PC-9 (cell line): ENCODE data around the gene ATXN7. TPM values are rescaled to one million over a fixed set of nuclear protein-coding genes. Genes with fewer than 3 reads are reported as not detected.

ENCODE experiments used
- BruUV-seq: library from RNA; stranded (reverse); fragments of 400-500 nt; replicated peaks from 2 replicates; lab custom pipeline; 2021; lab: Mats Ljungman, UMichigan
- CTCF ChIA-PET: fragments of 300-600 bp; sonication (Branson Sonifier 250); formaldehyde crosslinking; loops from one replicate; lab custom pipeline; 2022; ENCODE audit warnings: antibody characterized with exemption; lab: Charles Lee
- POLR2A ChIA-PET: fragments of 300-600 bp; sonication (Branson Sonifier 250); formaldehyde crosslinking; loops from one replicate; lab custom pipeline; 2022; ENCODE audit warnings: antibody characterized with exemption; ENCODE audit not compliant: unreplicated experiment; lab: Charles Lee
- DNase-seq, 2 experiments: peaks; one replicate each; pipeline versions ENCODE4 v3.0.0 to v3.0.0-alpha.2; 2015 to 2022; ENCODE audit warnings: mixed read lengths in 1 of 2
- H2AFZ ChIP-seq: fragments of 200-600 bp; sonication (generic); 2 replicates; pipeline ENCODE4 v1.8.1; 2017; ENCODE audit warnings: antibody characterized with exemption
- H3F3A ChIP-seq: fragments of 200-600 bp; sonication (generic); 2 replicates; pipeline ENCODE4 v1.8.1; 2017; ENCODE audit warnings: antibody characterized with exemption, mild to moderate bottlenecking, low read depth; ENCODE audit not compliant: insufficient read depth
- H3K27ac ChIP-seq: fragments of 200-600 bp; sonication (generic); 2 replicates; pipeline ENCODE4 v1.6.1; 2016; ENCODE audit warnings: mixed run types
- H3K27me3 ChIP-seq: fragments of 200-600 bp; sonication (generic); 2 replicates; pipeline ENCODE4 v1.6.1; 2016; ENCODE audit warnings: low read depth, mixed run types; ENCODE audit not compliant: insufficient read depth
- H3K36me3 ChIP-seq: fragments of 200-600 bp; sonication (generic); 2 replicates; pipeline ENCODE4 v1.6.1; 2016; ENCODE audit warnings: low read depth, mixed run types
- H3K4me1 ChIP-seq: fragments of 200-600 bp; sonication (generic); replicated peaks from 2 replicates; pipeline ENCODE4 v1.6.1; 2016; ENCODE audit warnings: mixed run types; ENCODE audit not compliant: insufficient read depth
- H3K4me2 ChIP-seq: fragments of 200-600 bp; sonication (generic); 2 replicates; pipeline ENCODE4 v1.6.1; 2017; ENCODE audit warnings: mixed run types
- H3K4me3 ChIP-seq: fragments of 200-600 bp; sonication (generic); 2 replicates; pipeline ENCODE4 v1.6.1; 2016; ENCODE audit warnings: mixed run types
- H3K79me2 ChIP-seq: fragments of 200-600 bp; sonication (generic); 2 replicates; pipeline ENCODE4 v1.6.1; 2017; ENCODE audit warnings: low read depth, mixed run types
- H3K9me2 ChIP-seq: fragments of 200-600 bp; sonication (generic); 2 replicates; pipeline ENCODE4 v1.8.1; 2017; ENCODE audit warnings: mild to moderate bottlenecking; ENCODE audit not compliant: insufficient read depth
- H3K9me3 ChIP-seq: fragments of 200-600 bp; sonication (generic); 2 replicates; pipeline ENCODE4 v1.8.1; 2016; ENCODE audit warnings: low read depth; ENCODE audit not compliant: insufficient read depth
- H4K20me1 ChIP-seq: fragments of 200-600 bp; sonication (generic); 2 replicates; pipeline ENCODE4 v1.8.1; 2017; ENCODE audit not compliant: insufficient read depth
- EZH2 ChIP-seq: fragments of 200-600 bp; sonication (generic); IDR thresholded peaks from 2 replicates; pipeline ENCODE4 v1.8.0; 2017; ENCODE audit warnings: antibody characterized with exemption, low read depth
- intact Hi-C: fragments of 100-400 bp; cut with micrococcal nuclease; formaldehyde crosslinking; loops from one replicate; pipeline ENCODE4 v1.10.0; 2022; ENCODE audit not compliant: unreplicated experiment
- total RNA-seq: library from RNA; stranded (reverse); gene quantifications from 2 replicates; pipeline ENCODE4 v1.2.3, GENCODE V29; 2021
- TF ChIP-seq, protein P1 (sequence below): fragments of 200-600 bp; sonication (generic); conservative IDR thresholded peaks from 2 replicates; pipeline ENCODE4 v1.6.1; 2017; ENCODE audit warnings: mixed run types, antibody characterized with exemption, mild to moderate bottlenecking, moderate library complexity

Gene ATXN7
- total RNA-seq, 1 experiment from 2014 or later, result 27.7 TPM

DNA sequence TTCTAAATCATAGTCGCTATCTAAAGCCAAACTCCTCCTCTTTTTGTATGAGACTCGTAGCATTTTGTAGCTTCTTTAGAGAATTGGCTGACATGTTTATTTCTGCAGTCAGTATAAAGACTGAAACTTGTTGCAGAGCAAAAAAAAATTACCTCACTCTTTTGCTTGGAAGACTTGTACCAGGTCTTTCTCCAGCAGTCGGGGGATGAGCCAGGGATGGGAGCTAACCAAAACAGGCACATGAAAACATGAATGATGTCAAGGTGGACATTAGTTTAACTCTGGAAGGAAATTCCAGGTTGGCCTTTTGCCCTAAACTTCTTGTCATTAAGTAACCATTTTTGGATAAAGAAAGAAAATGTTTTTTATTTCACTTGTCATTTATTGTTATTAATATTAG lies 95.5 kb downstream of the ATXN7 start:
- CTCF ChIA-PET, result no interaction called here
- peaks cover 13% of the 10 kb centered on the region; the same call in 1 of the 2 replicates for H3K79me2 ChIP-seq
- TF ChIP-seq, protein P1, sequence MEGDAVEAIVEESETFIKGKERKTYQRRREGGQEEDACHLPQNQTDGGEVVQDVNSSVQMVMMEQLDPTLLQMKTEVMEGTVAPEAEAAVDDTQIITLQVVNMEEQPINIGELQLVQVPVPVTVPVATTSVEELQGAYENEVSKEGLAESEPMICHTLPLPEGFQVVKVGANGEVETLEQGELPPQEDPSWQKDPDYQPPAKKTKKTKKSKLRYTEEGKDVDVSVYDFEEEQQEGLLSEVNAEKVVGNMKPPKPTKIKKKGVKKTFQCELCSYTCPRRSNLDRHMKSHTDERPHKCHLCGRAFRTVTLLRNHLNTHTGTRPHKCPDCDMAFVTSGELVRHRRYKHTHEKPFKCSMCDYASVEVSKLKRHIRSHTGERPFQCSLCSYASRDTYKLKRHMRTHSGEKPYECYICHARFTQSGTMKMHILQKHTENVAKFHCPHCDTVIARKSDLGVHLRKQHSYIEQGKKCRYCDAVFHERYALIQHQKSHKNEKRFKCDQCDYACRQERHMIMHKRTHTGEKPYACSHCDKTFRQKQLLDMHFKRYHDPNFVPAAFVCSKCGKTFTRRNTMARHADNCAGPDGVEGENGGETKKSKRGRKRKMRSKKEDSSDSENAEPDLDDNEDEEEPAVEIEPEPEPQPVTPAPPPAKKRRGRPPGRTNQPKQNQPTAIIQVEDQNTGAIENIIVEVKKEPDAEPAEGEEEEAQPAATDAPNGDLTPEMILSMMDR, result no peak
- no peak for TF ChIP-seq EZH2

GRCh38 chr3:63960048-63960711 lies 96.5 kb downstream of the ATXN7 start:
- Histone ChIP-seq H3K4me2 (peak overlapping the region; percentile 26; the same call in 1 of the 2 replicates), H3K79me2 (peaks cover 13% of the 10 kb centered on the region; the same call in 1 of the 2 replicates), H3K36me3 (no peaks in the 10 kb centered on the region), H2AFZ (no peak overlapping the region), H3K4me1 (peaks cover 13% of the 10 kb centered on the region), H3F3A (no peaks in the 10 kb centered on the region), H3K27ac (peak overlapping the region; percentile 23), H3K9me2 (no peaks in the 10 kb centered on the region), H3K4me3 (no peak overlapping the region), H3K9me3 (no peaks in the 10 kb centered on the region), H3K27me3 (no peaks in the 10 kb centered on the region), H4K20me1 (no peaks in the 10 kb centered on the region; the same call in 1 of the 2 replicates)
- intact Hi-C loops, result loop anchor here (2.0 to 5.0 kb wide), 2 partner anchors 33 to 48 kb away; partner anchors contain the start of gene SCAANT1
- TF ChIP-seq, protein P1, result no peak
- TF ChIP-seq EZH2, result no peak
- DNase-seq, result peak; percentile 15 to 34
- POLR2A ChIA-PET, result interaction anchor here (0.6 kb wide), 1 partner anchor 9 kb away, joined by 10 read pairs; no protein-coding TSS in a partner anchor
- no TSS peak for BruUV-seq
- CTCF ChIA-PET, result interaction anchor here (1.0 kb wide), 1 partner anchor 83 kb away, joined by 4 read pairs; no protein-coding TSS in a partner anchor

More for the DNA sequence above, 95.5 kb downstream of the ATXN7 start:
- Histone ChIP-seq H3K36me3 (no peaks in the 10 kb centered on the region), H3K4me3 (no peak overlapping the region), H4K20me1 (no peaks in the 10 kb centered on the region; the same call in 1 of the 2 replicates), H3K4me1 (peaks cover 13% of the 10 kb centered on the region), H3K27me3 (no peaks in the 10 kb centered on the region), H3F3A (no peaks in the 10 kb centered on the region), H3K4me2 (no peak overlapping the region), H3K9me2 (no peaks in the 10 kb centered on the region), H3K27ac (no peak overlapping the region), H3K9me3 (no peaks in the 10 kb centered on the region), H2AFZ (no peak overlapping the region)
- DNase-seq, result no peak
- intact Hi-C loops, result no loop called here
- POLR2A ChIA-PET, result interaction anchor here (0.7 kb wide), 1 partner anchor 9 kb away, joined by 8 read pairs; no protein-coding TSS in a partner anchor
- no TSS peak for BruUV-seq

DNA sequence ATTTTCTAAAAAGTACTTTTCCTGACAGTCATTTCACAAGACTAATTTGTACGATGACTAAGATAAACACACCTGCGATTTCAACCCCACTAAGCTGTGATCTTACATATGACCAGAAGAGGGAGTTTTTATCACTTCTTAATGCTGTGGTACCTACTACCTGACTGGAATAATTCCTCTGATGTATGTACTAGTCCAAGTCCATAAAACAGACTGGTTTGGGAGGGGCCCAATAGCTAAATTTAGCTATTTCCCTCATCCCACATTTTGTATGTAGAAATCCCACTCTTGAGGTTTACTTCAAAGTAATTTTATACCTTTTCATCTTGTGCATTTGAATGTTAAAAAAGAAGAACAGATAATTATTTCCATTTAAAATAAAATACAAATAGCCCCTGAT lies 98.2 kb downstream of the ATXN7 start:
- Histone ChIP-seq H3K79me2 (peaks cover 13% of the 10 kb centered on the region; the same call in 1 of the 2 replicates), H3K9me3 (no peaks in the 10 kb centered on the region), H3K27me3 (no peaks in the 10 kb centered on the region), H3K4me2 (no peak overlapping the region), H3K27ac (no peak overlapping the region), H2AFZ (no peak overlapping the region), H3K4me1 (peaks cover 13% of the 10 kb centered on the region), H4K20me1 (peaks cover 3% of the 10 kb centered on the region; the same call in 1 of the 2 replicates), H3K9me2 (no peaks in the 10 kb centered on the region), H3K4me3 (no peak overlapping the region), H3F3A (no peaks in the 10 kb centered on the region), H3K36me3 (no peaks in the 10 kb centered on the region)
- ChIA-PET CTCF (interaction anchor here (0.7 kb wide), 1 partner anchor 61 kb away, joined by 3 read pairs; the partner anchor contains the start of gene PSMD6), POLR2A (no interaction called here)
- intact Hi-C loops, result loop anchor here (2.0 to 5.0 kb wide), 2 partner anchors 31 to 50 kb away; partner anchors contain the start of gene SCAANT1
- no peak for TF ChIP-seq EZH2
- TF ChIP-seq, protein P1, result peak; percentile 74
- BruUV-seq, result no TSS peak
- peak in 1 of 2 experiments; percentile 65 for DNase-seq
